NCI-H1436 treated with DMSO at 0.1 percent for 48 hours (cell line): ENCODE measurements around the gene TAF4.
"Not testable (repeated sequence)": the region's sequence is repeated elsewhere in the genome, so short reads cannot be mapped to it uniquely, and the experiment has no call there.

ENCODE experiments used
- DNase-seq: peaks from one replicate; lab custom pipeline; 2025; lab: John Stamatoyannopoulos, UW

The TAF4 gene

GRCh38 chr20:61976644-61977418, 88.8 kb downstream of the TAF4 start:
- no peak for DNase-seq

- no peak for DNase-seq
Observed at GRCh38 chr20:61976263-61976643, 89.4 kb downstream of the TAF4 start.

- DNase-seq: no peak
Observed at GRCh38 chr20:61975407-61976129, 90.1 kb downstream of the TAF4 start.

- no peak for DNase-seq
Observed at GRCh38 chr20:61974357-61974665, 91.4 kb downstream of the TAF4 start.

GRCh38 chr20:61973515-61974356, 91.9 kb downstream of the TAF4 start:
- no peak for DNase-seq

DNA sequence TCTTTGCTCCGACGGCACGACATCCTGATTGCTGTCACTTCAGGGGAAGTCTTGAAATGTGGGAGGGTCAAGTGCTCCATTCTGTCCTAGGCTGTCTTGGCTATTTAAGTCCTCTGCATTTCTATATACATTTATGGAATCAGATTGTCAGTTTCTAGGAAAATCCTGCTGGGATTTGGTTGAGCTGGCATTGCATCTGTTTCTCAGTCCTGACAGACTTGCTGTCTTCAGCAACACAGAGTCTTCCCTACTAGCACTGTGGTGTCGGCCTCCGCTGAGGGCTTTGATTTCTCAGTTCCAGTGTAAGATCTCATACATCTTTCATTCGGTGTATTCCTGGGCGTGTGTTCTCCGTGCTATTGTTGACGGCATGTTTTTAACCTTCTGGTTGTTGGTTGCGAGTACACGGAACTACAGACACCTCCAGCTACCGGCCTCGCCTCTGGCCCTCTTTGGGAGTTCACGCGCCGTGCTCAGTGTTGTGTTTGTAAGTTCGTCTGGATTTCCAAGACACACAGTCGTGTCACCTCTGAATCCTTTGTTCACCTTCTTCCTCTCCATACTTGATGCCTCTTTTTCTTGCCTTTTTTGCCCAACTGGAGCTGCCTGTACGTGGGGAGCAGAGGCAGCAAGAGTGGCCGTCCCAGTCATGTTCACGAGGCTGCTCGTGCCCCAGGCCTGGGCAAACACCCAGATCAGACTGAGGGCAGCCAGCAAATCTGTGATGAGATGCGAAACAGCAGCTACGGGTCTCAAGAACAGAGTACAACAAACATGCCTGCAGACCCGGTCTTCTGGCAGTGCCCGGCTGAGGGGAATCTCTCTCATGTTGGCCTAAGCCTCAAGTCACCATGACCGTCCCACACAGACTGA, 92.8 kb downstream of the TAF4 start:
- no peak for DNase-seq

DNA sequence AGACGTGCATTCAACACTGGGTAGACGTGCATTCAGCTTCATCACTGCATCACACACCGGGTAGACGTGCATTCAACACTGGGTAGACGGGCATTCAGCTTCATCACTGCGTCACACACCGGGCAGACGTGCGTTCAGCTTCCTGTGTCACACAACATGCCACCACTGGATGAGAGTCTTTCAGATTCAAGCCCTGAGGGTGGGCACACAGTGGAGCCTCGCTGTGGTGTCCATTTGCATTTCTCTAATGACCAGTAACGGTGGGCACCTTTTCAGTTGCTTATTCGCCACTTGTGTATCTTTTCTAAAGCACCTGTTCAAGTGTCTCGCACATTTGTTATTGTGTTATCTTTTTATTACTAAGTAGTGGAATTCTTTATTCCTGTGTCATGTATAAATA, 94.1 kb downstream of the TAF4 start:
- not testable (repeated sequence) for DNase-seq

DNA sequence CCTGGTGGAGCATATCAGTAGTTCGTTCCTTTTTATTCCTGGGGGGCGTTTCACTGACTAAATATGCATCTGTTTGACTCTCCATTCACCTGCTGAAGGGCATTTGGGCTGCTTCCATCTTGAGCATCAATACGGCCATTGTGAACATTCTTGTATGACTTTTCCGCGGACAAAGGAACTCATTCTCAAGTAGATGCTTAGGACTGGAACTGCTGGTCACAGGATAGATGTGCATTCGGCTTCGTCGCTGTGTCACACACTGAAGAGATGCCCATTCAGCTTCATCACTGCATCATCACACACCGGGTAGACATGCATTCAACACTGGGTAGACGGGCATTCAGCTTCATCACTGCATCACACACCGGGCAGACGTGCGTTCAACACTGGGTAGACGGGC, 95.3 kb downstream of the TAF4 start:
- DNase-seq: no peak

DNA sequence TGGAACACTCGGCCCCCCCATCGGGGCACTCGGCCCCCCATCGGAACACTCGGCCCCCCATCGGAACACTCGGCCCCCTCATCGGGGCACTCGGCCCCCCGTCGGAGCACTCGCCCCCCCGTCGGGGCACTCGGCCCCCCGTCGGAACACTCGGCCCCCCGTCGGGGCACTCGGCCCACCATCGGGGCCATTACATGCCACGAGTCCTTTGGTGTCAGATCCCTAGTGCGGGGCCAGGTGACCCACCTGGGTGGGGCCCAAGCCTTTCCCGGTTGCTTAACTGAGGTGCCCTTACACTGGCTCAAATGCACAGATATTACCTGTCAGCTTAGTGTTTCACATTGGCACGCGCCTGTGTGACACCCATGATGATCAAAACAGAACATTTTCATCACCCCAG, 95.9 kb downstream of the TAF4 start:
- no peak for DNase-seq

GRCh38 chr20:61968932-61969331, 96.7 kb downstream of the TAF4 start:
- DNase-seq: no peak

DNA sequence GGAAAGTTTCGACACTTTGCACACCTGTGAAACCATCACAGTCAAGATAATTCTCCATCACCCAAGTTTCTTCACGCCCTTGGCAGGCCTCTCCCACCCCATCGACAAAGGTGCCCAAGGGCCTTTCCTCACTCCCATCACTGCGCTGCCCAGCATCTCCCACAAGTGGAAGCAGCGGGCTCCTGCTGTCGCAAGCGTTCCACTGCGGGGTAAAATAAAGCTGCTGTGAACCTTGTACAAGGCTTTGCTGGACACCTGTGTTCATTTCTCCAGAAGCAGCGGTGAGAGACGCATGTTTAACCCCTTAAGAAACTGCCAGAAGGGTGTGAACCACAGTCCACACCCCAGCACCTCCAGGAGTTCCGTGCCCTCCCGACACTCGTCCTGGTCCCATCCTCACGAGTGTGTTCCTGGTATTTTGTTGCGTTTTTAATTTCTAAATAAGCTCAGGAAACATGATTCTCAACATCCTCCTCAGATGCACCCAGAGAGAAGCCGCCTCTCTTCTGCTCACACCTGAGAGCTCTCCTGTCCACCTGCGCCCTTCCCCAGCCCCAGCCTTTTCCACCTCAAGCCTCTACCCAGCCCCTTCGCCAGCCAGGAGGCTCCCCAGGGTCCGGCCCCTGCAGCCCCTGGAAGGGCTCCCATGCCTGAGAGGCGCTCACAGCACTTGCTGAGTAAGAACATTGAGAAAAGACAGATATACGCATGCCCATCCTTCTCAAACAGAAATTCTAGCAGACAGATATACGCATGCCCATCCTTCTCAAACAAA, 97.5 kb downstream of the TAF4 start:
- no peak for DNase-seq

DNA sequence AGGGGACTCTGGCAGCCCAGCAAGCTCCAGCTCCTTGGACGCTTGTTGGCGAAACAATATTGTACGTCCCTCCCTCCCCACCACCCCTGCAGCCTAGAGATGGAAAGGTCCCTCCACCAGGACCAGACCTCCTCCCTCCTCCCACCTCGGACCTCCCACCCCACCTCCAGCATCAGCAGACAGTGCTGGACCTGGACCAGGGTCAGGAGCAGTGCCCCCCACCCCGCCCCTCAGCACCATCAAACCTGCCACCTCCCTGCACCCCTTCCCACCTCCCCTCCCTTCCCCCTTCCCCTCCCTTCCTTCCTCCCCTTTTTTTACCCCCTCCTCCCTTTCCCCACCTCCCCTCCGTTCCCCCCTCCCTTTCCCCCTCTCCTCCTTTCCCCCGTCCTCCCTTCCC, 98.4 kb downstream of the TAF4 start:
- no peak for DNase-seq

DNA sequence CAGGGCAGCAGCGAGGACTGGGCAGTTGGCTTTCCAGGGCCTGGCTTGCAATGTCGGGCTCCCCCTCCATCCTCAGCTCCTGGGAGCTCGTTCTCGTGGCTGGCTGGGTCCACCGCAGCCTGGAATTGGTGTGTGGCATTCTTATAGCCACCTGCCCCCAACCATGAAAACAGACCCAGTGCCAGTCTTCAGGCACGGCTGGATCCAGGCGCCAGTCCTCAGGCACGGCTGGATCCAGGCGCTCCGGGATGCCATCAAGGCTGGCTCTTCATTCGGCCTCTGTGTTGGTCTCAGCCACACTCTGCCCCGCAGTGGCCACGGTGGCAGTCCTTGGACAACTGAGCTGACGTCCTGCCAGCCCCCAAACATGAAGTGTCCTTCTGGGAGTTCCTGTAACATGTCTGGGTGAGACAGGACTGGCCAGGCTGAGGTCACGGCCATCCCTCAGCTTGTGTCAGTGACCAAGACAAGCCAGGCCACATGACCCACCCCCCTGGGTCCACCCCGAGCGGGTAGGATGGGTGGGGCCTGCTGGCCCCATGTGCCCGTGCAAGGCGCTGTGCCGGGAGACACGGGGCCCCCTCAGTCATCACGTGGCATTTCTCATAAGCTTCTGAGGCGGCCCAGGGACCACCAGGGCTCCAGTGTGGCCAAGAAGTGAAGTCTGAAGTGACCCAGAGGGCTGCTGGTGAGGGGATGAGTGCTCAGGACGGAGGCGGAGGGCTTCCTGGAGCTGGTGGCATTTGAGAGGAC, 99.0 kb downstream of the TAF4 start:
- no peak for DNase-seq

DNA sequence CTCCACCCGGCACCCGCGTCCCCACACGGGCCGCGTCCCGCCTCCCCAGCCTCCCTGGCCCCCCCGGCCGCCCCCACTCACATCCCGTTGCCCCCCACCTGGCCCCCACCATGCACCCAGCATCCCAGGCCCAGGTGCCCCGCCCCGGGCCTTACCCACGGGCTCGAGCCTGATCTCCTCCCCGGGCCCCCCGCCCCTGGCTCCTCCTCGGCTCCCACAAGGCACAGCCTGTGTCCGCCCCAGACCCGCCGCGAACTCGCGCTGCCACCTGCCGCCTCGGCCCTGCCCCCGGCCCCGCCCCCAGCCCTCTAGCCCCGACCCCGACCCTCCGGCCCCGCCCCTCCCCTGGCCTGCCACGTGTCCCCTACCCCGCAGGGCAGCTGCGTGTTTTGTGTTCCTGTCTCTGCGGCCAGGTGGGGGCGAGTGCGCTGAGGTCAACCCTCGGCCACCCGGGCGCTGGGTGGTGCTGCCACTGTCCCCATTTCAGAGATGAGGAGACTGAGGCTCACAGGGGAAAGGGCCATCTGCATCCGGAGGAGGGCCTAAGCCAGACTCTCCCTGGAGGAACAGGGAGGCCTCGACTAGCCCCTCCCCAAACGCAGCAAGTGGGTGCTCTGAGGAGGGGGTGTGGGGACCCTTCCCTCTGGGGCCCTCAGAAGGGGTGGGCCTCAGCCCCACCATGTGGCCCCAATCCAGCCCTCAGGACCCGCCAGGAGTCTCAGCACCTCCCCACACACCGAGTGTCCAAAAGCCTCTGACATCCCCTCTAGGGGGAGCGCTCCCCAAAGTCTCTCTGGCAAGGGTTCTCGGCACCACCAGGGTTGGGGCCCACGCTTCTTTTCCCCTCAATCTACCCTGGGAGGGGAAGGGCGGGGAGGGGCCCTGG, 99.8 kb downstream of the TAF4 start:
- no peak for DNase-seq

- DNase-seq: no peak
Observed at GRCh38 chr20:61964675-61965605, 100.7 kb downstream of the TAF4 start.

- no peak for DNase-seq
Observed at GRCh38 chr20:61963885-61964674, 101.6 kb downstream of the TAF4 start.

- no peak for DNase-seq
Observed at GRCh38 chr20:61963149-61963548, 102.5 kb downstream of the TAF4 start.
